ENCODE results near the gene PPP1R13B.
A peak's percentile ranks its signal among the peaks of the same experiment; 100 is the strongest.

Gene PPP1R13B

DNA sequence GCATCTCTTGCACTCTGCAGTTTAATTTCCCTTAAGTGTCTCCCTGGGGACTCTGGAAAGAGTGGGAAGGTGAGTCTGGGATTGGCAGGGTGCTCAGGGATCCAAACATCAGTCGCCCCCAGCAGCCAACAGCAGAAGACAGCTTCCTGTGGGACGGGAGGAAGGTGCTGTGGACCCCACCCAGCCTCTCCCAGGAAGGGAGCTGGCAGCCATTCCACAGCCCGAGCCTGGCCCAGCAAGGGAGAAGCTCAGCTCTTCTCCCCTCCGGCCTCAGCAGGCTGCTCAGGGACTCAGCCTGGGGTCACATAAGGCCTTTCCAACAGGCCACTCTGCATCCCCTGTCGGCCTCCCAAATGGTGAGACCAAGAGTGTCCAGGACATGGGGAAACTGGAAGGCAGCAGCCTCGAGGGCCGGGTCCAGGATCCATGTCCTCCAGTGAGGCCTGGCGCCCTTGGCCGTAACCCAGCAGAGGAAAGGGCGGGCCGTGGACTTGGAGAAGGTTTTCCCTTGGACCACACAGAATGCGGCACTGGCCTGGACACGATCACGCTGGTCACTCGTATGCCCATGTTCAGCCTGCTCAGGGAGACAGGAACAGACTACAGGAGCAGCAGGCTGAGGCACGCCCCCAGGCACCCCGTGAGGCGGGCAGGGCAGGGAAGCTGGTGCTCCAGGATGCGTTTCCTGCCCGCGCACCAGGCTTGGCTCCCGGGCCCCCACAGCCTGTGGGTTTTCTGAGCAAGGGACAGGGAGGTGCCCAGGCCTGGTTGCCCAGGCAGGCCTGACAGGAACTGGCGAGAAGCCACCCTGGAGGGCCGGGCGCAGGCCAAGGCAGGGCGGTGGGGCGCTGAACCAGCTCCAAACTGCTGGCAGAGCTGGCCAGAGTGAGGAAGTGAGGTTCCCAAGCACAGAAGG is 135.6 kb downstream of the PPP1R13B start:
- Histone ChIP-seq H3K27ac (ENCODE audit: low read depth, low read length) (peak overlapping the region; percentile 26), H3K27me3 (ENCODE audit: control insufficient read depth, insufficient read depth, low read length) (no peaks in the 10 kb centered on the region), H3K36me3 (ENCODE audit: control insufficient read depth, insufficient read depth, low read length) (no peaks in the 10 kb centered on the region), H3K4me1 (ENCODE audit: control insufficient read depth, insufficient read depth, low read length) (peaks cover 5% of the 10 kb centered on the region), H3K4me3 (ENCODE audit: low read length) (no peak overlapping the region), H3K9ac (ENCODE audit: low read length) (no peak overlapping the region)

GRCh38 chr14:103710771-103711377 is 136.5 kb downstream of the PPP1R13B start:
- no peak overlapping the region for H3K27ac ChIP-seq (ENCODE audit: low read depth, low read length)
- no peaks in the 10 kb centered on the region for H3K27me3 ChIP-seq (ENCODE audit: control insufficient read depth, insufficient read depth, low read length)
- H3K4me3 ChIP-seq (ENCODE audit: low read length), result no peak overlapping the region
- H3K36me3 ChIP-seq (ENCODE audit: control insufficient read depth, insufficient read depth, low read length), result no peaks in the 10 kb centered on the region
- peaks cover 5% of the 10 kb centered on the region for H3K4me1 ChIP-seq (ENCODE audit: control insufficient read depth, insufficient read depth, low read length)
- H3K9ac ChIP-seq (ENCODE audit: low read length), result no peak overlapping the region

- Histone ChIP-seq H3K4me3 (ENCODE audit: low read length) (no peak overlapping the region), H3K27me3 (ENCODE audit: control insufficient read depth, insufficient read depth, low read length) (no peaks in the 10 kb centered on the region), H3K27ac (ENCODE audit: low read depth, low read length) (no peak overlapping the region), H3K9ac (ENCODE audit: low read length) (no peak overlapping the region), H3K4me1 (ENCODE audit: control insufficient read depth, insufficient read depth, low read length) (peaks cover 5% of the 10 kb centered on the region), H3K36me3 (ENCODE audit: control insufficient read depth, insufficient read depth, low read length) (no peaks in the 10 kb centered on the region)
Observed at GRCh38 chr14:103709814-103710213, 137.6 kb downstream of the PPP1R13B start.

DNA sequence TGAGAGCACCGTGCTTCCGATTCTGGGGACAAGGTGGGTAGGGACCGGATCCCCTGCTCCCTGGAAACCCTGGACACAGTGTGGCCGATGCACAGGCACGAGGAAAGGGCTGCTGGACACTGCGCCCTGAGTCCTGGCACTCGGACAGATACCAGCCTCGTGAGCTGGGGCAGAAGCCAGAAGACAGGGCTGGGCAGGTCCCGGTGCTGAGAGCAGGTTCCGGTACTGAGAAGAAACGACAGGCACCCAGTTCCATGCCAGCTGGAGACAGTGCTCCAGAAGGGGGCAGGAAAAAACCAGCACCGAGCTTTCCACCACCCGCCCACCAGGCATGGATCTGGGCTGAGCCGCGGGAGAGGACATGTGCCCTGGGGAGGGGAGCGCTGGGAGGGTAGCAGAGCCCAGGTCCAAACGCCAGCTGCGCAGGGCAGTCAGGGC is 138.6 kb downstream of the PPP1R13B start:
- Histone ChIP-seq H3K36me3 (ENCODE audit: control insufficient read depth, insufficient read depth, low read length) (peaks cover 3% of the 10 kb centered on the region), H3K4me3 (ENCODE audit: low read length) (no peak overlapping the region), H3K9ac (ENCODE audit: low read length) (no peak overlapping the region), H3K27me3 (ENCODE audit: control insufficient read depth, insufficient read depth, low read length) (no peaks in the 10 kb centered on the region), H3K27ac (ENCODE audit: low read depth, low read length) (no peak overlapping the region), H3K4me1 (ENCODE audit: control insufficient read depth, insufficient read depth, low read length) (peaks cover 3% of the 10 kb centered on the region)

- H3K36me3 ChIP-seq (ENCODE audit: control insufficient read depth, insufficient read depth, low read length), result peaks cover 12% of the 10 kb centered on the region
Observed at GRCh38 chr14:103707329-103708263, 139.8 kb downstream of the PPP1R13B start.

DNA sequence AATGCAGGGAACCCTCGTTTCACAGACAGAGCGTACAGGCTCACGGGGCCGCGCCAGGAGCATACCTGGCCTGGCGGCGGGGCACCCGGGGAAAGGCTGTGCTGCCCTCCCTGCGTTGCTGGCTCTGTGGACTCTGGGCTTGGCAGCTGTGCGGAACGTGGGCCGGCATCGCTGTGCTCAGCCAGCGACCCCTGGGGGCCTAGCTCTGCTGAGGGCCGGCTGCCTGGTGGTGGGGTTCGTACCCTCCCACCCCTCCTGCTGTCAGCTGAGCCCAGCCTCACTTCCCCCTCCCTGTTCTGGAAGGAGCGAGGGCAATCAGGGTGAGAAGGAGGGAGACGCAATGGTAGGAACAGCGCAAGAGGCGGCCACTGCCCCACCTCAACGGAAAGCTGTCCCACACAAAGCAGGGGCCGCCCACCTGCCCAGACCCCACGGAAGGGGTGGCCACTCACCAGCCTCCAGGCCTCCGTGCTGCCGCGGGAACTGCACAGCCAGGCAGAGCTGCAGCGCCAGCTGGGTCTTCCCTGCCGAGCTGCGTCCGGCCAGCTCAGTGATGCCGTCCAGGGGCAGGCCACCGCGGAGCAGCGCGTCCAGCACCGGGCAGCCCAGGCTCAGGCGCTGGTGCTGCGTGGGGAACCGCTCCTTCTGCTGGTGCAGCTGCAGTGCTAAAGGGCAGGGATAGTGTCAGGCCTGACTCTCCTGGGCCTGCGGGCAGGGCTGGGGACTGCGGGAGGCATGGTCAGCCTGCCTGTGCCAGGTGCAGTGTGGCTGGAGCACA is 140.6 kb downstream of the PPP1R13B start:
- peaks cover 18% of the 10 kb centered on the region for H3K36me3 ChIP-seq (ENCODE audit: control insufficient read depth, insufficient read depth, low read length)
- H3K27me3 ChIP-seq (ENCODE audit: control insufficient read depth, insufficient read depth, low read length), result no peaks in the 10 kb centered on the region
- no peak overlapping the region for H3K4me3 ChIP-seq (ENCODE audit: low read length)
- no peak overlapping the region for H3K9ac ChIP-seq (ENCODE audit: low read length)
- no peak overlapping the region for H3K27ac ChIP-seq (ENCODE audit: low read depth, low read length)
- H3K4me1 ChIP-seq (ENCODE audit: control insufficient read depth, insufficient read depth, low read length), result peaks cover 3% of the 10 kb centered on the region

More at GRCh38 chr14:103707329-103708263, 139.8 kb downstream of the PPP1R13B start:
- Histone ChIP-seq H3K27ac (ENCODE audit: low read depth, low read length) (no peak overlapping the region), H3K4me3 (ENCODE audit: low read length) (no peak overlapping the region), H3K4me1 (ENCODE audit: control insufficient read depth, insufficient read depth, low read length) (peaks cover 3% of the 10 kb centered on the region), H3K27me3 (ENCODE audit: control insufficient read depth, insufficient read depth, low read length) (no peaks in the 10 kb centered on the region), H3K9ac (ENCODE audit: low read length) (no peak overlapping the region)

DNA sequence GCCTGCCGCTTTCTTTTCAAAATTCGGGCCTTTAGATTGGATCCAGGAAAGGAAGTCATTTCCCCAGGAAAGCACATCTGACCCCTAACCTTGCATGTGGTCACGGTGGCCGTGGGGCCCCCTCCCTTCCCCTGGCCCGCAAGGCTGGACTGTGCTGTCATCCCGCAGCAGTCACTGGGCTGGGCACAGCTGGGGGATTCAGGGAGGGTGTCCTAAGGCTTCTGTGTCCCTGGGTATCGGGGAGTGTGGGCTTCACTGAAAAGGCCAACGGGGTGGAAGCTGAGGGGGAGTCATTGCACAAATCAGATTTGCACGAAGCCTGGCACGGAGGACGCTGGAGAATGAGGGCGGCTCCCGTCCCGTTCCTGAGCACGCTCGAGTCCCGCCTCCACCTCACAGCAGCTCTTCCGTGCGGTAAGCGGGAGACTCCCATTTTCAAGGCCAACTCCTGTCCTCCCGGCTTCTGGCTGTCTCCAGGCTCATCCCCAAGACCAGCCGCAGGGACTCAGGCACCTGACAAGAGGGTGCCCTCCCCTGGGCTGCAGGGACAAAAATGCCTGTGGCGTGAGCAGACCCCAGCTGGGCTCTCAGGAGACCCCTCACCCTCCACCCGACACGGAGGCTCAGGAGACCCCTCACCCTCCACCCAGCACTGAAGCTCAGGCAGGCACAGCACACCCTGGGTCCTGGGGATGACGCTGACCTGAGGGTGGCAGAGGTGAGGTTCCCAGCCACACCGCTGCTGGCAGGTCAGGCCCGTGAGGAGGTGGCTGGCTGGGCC is 141.7 kb downstream of the PPP1R13B start:
- Histone ChIP-seq H3K27ac (ENCODE audit: low read depth, low read length) (peak overlapping the region; percentile 16), H3K9ac (ENCODE audit: low read length) (no peak overlapping the region), H3K27me3 (ENCODE audit: control insufficient read depth, insufficient read depth, low read length) (no peaks in the 10 kb centered on the region), H3K4me1 (ENCODE audit: control insufficient read depth, insufficient read depth, low read length) (peaks cover 3% of the 10 kb centered on the region), H3K36me3 (ENCODE audit: control insufficient read depth, insufficient read depth, low read length) (peaks cover 21% of the 10 kb centered on the region), H3K4me3 (ENCODE audit: low read length) (no peak overlapping the region)

DNA sequence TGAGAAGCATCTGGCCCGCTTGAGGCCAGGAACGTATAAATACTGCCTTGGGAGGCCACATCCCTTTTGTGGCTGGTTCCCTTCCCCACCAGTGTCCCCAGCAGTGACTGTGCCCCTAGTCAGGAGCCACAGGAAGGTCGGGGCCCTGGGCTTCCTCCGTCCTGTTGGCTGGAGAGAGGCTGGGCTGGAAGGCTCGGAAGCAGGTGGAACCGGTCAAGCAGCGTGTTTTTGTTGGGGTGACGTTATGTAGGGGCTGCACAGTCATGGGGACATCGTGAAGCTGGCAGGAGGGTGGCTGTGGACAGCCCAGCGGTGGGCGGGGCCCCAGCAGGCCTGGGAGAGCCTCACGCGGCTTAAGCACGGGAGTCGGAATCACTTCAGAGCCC is 142.3 kb downstream of the PPP1R13B start:
- no peaks in the 10 kb centered on the region for H3K27me3 ChIP-seq (ENCODE audit: control insufficient read depth, insufficient read depth, low read length)
- peaks cover 21% of the 10 kb centered on the region for H3K36me3 ChIP-seq (ENCODE audit: control insufficient read depth, insufficient read depth, low read length)
- H3K4me1 ChIP-seq (ENCODE audit: control insufficient read depth, insufficient read depth, low read length), result peaks cover 3% of the 10 kb centered on the region
- no peak overlapping the region for H3K9ac ChIP-seq (ENCODE audit: low read length)
- peak overlapping the region; percentile 16 for H3K27ac ChIP-seq (ENCODE audit: low read depth, low read length)
- no peak overlapping the region for H3K4me3 ChIP-seq (ENCODE audit: low read length)

DNA sequence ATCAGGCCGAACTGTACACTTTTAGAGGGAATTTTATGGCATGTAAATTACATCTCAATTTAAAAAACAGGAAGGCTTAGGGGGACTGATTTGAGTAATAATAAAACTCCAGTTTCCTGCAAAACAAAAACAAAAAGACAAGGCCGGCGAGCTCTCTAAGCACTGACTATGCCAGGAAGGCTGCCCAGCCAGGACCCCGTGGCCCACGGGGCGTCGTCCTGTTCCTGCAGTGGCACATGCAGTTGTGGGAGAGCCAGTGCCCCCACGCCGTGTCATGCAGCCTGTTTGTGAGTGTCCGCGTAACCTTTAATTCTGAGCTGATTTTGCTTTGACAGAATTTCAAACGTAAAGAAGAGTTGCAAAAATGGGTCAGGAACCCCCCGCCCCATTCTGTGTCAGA is 142.7 kb downstream of the PPP1R13B start:
- H3K4me1 ChIP-seq (ENCODE audit: control insufficient read depth, insufficient read depth, low read length), result peaks cover 3% of the 10 kb centered on the region
- H3K27ac ChIP-seq (ENCODE audit: low read depth, low read length), result no peak overlapping the region
- no peak overlapping the region for H3K9ac ChIP-seq (ENCODE audit: low read length)
- H3K4me3 ChIP-seq (ENCODE audit: low read length), result no peak overlapping the region
- no peaks in the 10 kb centered on the region for H3K27me3 ChIP-seq (ENCODE audit: control insufficient read depth, insufficient read depth, low read length)
- H3K36me3 ChIP-seq (ENCODE audit: control insufficient read depth, insufficient read depth, low read length), result peaks cover 21% of the 10 kb centered on the region

- Histone ChIP-seq H3K4me3 (ENCODE audit: low read length) (no peak overlapping the region), H3K27me3 (ENCODE audit: control insufficient read depth, insufficient read depth, low read length) (no peaks in the 10 kb centered on the region), H3K27ac (ENCODE audit: low read depth, low read length) (no peak overlapping the region), H3K4me1 (ENCODE audit: control insufficient read depth, insufficient read depth, low read length) (no peaks in the 10 kb centered on the region), H3K36me3 (ENCODE audit: control insufficient read depth, insufficient read depth, low read length) (peaks cover 21% of the 10 kb centered on the region), H3K9ac (ENCODE audit: low read length) (no peak overlapping the region)
Observed at GRCh38 chr14:103703433-103704385, 143.7 kb downstream of the PPP1R13B start.
